DMS53 (cell line): ENCODE data around the gene HDLBP.
"Not testable (repeated sequence)": the region's sequence is repeated elsewhere in the genome, so short reads cannot be mapped to it uniquely, and the experiment has no call there.

ENCODE experiments used
- DNase-seq: peaks from one replicate; lab custom pipeline; 2025; lab: John Stamatoyannopoulos, UW

Gene HDLBP

GRCh38 chr2:241329669-241330615 lies 14.5 kb upstream of the HDLBP start:
- no peak for DNase-seq

DNA sequence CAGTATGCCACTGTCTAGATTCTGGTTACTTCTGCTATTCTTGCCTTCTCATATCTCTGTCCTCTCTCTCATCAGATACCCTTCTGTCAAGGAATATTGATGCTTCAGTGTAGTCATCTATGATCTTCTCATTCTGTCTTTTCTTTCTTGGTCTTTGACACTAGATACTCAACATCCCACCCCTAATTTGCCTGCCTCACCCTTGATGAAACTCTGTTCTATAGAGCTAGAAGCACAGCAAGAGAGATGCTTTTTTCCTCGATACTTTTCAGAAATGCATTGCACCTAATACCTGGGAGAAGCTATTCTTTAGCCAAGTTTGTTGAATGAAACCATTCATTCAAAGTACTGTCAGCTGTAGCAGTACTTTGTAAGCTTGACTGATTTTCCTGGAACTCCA lies 9.8 kb upstream of the HDLBP start:
- no peak for DNase-seq

GRCh38 chr2:241324775-241325174 lies 9.3 kb upstream of the HDLBP start:
- DNase-seq: no peak

- DNase-seq: no peak
Measured at GRCh38 chr2:241323778-241324177, 8.3 kb upstream of the HDLBP start.

- no peak for DNase-seq
Measured at GRCh38 chr2:241321886-241322285, 6.4 kb upstream of the HDLBP start.

DNA sequence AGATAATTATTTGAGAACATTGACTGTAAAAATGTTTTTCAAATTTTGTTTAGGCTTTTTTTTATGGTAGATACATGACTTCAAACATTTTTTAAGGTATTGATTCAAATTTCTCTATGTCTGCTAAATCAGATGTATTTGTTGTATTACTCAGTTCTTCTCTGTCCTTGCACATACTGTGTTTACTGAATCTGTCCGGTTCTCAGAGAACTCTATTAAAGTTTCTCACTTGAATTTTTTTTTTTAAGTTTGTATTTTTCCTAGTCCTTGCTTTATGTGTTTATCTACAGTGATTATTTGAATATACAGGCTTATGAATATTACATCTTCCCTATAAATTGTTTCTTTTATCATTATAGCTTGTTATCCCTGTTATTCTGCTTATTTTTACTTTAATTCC lies 5.6 kb upstream of the HDLBP start:
- no peak for DNase-seq

DNA sequence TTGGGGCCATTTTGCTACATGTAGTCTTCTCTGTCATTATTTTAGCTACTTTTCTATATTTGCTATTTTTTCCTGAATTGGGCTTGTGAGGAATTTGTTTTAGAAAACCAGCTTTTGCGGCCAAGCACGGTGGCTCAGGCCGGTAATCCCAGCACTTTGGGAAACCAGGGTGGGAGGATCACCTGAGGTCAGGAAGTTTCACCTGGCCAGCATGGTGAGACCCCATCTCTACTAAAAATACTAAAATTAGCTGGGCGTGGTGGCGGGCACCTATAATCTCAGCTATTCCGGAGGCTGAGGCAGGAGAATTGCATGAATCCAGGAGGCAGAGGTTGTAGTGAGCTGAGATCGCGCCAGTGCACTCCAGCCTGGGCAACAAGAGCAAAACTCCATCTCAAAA lies 4.9 kb upstream of the HDLBP start:
- no peak for DNase-seq

- DNase-seq: not testable (repeated sequence)
Measured at GRCh38 chr2:241318830-241319229, 3.4 kb upstream of the HDLBP start.

DNA sequence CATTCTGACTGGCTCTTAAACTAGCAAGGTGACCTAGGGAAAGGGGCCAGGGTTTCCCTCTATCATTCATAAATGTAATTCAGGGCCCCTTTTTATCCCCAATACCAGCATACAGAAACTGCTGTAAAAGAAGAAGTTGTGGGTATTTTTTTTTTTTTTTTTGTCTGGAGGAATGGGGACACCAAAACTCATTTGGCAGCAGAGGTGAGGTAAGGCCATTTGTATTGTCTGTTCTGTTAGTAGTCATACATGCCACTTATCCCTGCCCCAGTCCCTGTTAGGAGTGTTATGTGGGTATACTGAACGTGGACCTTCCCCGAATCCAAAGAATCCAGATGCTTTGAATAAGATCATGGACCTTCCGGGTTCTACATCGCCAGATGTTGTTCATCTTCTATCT lies 1.9 kb upstream of the HDLBP start:
- no peak for DNase-seq

DNA sequence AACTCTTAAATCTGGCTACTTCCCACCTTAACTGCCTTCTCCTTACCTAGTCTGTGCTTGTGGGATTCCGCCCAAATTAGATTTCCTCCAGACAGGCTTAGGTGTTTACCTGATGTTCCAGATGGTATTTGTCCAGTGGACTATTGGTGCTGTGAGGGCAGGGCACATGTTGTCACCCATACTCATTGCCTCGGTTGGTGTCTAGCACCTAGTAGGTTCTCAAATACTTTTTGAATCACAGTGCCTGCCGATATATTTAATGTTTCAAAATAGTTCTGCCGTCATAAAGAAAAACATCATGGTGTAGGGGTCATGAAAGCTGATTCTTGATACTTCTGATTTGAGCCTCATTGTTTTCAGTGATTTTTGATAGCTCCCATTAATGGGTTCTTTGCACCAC lies 1.4 kb upstream of the HDLBP start:
- no peak for DNase-seq

DNA sequence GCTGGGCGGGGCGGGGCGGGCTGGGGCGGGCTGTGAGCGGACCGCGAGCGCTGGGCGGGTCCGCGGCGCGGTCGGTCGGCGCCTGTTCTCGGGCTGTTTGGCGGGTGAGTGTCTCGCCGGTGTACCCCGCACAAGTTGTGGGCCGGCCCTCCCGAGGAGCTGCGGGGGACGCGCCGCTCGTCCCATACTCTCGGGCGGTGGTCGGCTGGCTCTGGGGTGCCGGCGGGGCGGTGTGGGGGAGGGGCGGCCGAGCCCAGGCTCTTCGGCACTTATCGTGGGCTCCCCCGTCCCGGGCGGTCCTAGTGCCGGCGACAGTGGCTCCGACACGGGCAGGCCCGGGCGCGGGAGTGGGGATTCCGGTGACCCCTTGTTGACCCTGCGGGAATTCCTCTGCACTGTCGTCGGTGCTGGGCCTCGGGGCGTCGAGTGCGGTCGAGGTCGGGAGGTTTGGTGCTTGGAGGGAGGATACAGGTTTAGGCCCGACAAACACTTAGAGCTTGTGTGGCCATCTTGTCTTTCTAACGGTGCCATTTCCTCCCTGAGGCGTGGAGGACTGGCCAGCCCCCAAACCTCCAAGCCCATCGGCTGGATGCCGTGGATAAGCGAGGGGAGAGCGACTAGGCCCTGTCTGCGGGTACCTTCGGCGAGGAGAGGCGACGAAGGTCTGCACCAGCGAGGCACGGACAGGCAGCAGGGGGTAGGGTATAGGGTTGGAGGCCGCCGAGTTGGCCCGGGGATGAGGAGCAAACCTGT lies 583 bp upstream of the HDLBP start, which contains the start of gene SEPTIN2:
SEPTIN2 (plus strand) TSS at position 47 of the 753 bp plus-strand sequence. CDS start 8,308 bp downstream, outside the sequence.
- peak; percentile 73 for DNase-seq

- DNase-seq: peak; percentile 81
Measured at GRCh38 chr2:241314226-241315092, 1.0 kb downstream of the HDLBP start.

- no peak for DNase-seq
Measured at GRCh38 chr2:241313543-241314095, 1.9 kb downstream of the HDLBP start.

DNA sequence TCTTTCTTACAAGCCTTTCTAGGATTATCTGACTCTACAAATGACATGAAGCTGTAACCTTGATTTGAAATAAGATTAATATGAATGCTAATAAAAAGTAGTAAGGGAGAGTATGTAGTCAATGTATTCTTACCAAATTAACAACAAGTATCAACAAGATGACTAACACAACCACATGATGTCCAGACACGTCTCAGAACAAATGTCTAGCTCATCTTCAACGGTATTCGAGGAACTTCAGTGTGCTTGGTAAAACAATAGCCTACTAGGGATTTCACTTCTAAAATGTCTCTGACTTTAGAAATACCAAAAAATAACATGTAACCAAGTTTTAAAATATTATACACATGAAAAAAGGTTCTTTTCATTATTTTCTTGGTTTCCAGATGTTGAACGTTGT lies 3.4 kb downstream of the HDLBP start:
- DNase-seq: no peak

GRCh38 chr2:241310917-241311566 lies 4.4 kb downstream of the HDLBP start:
- DNase-seq: no peak

- DNase-seq: no peak
Measured at GRCh38 chr2:241309684-241310117, 5.8 kb downstream of the HDLBP start.

DNA sequence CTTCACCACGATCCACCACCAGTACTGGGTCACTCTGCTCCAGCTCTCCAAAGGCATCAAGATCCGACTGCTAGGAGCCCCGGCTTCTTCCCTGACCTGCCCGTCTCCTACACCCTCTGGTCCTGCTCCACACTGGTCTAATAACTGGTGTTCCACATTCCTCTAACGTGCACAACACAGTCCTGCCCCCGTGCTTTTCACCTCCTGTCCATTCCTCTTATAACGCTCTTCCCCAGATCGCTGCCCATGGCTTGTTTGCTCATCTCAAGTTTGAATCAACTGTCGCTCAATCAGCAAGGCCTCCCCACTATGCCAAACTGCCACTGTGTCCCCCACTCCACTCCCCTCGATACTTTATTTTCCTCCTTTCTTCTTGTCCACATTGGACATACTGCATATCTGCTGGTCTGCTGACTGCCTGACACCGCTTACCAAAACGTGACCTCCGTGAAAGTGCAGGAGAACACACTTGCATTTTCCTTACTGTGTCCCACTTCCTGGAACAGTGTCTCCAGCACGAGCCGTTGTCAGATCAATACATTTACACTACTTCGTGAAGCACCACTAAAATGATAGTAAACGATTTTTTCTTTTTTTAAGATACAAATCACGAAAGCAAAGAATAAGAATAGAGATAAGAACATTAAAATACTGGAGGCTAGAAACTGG lies 6.5 kb downstream of the HDLBP start:
- no peak for DNase-seq

GRCh38 chr2:241308267-241308666 lies 7.2 kb downstream of the HDLBP start:
- no peak for DNase-seq

- DNase-seq: no peak
Measured at GRCh38 chr2:241307055-241307454, 8.4 kb downstream of the HDLBP start.

DNA sequence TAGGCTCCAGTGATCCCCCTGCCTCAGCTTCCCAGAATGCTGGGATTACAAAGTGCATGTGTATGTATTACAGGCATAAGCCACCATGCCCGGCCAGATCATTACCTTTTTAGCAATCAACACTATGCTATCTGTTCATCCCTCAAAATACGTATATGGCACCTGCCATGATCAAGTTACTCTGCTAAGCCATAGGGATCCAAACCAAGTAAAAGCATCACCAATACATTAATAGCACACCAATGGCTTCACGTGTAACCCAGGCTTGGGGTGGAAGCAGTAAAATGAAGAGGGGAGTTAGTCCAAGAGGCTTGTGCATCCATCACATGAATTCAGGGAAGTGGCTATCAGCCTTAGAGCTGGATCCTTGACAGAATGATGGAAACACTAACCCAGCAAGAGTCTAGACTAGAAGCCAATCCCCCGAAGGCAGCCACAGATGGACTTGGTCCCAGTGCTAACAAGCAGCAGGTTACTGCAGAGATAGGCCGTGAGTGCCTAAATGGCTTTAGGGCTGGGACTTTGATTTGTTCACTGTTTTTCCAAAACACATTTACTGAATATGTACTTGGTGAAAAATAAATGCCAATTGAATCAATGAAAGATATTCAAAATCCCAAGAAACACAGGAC lies 11.3 kb downstream of the HDLBP start:
- DNase-seq: no peak
